IMR-90 (cell line): ENCODE data around the gene IQSEC3. TPM values are rescaled to one million over a fixed set of nuclear protein-coding genes. Genes with fewer than 3 reads are reported as not detected.

ENCODE experiments used
- ATAC-seq: fragments of 200-7000 bp; cut with Tn5 transposase; 2 replicates; pipeline ENCODE4 v1.9.1; 2020; ENCODE audit warnings: low read depth, mild to moderate bottlenecking, moderate library complexity
- BruUV-seq: library from RNA; stranded (reverse); fragments of 400-500 nt; replicated peaks from 2 replicates; lab custom pipeline; 2021; lab: Mats Ljungman, UMichigan
- CTCF ChIA-PET: fragments of 300-600 bp; formaldehyde crosslinking; extraction: SDS; loops from one replicate; lab custom pipeline; 2021; ENCODE audit warnings: antibody characterized with exemption; lab: Yijun Ruan, JAX
- POLR2A ChIA-PET: fragments of 300-600 bp; sonication (Branson Sonifier 250); formaldehyde crosslinking; loops from one replicate; lab custom pipeline; 2022; ENCODE audit warnings: antibody characterized with exemption; ENCODE audit not compliant: unreplicated experiment; lab: Charles Lee
- DNase-seq: peaks from one replicate; pipeline ENCODE4 v3.0.0; 2013
- H2AFZ ChIP-seq: replicated peaks from 2 replicates; pipeline ENCODE3; 2013; ENCODE audit warnings: low read length, mild to moderate bottlenecking; ENCODE audit not compliant: poor library complexity
- H2AK5ac ChIP-seq: 2 replicates; pipeline ENCODE4 v1.6.1; 2013; ENCODE audit warnings: low read depth, low read length, inconsistent platforms
- H2AK9ac ChIP-seq: replicated peaks from 2 replicates; pipeline ENCODE3; 2013; ENCODE audit warnings: mild to moderate bottlenecking, low read depth, low read length, moderate library complexity; ENCODE audit not compliant: poor library complexity
- H2BK120ac ChIP-seq: 2 replicates; pipeline ENCODE4 v1.6.1; 2013; ENCODE audit warnings: low read depth, low read length, inconsistent platforms
- H2BK15ac ChIP-seq: 3 replicates; pipeline ENCODE4 v1.6.1; 2013; ENCODE audit warnings: low read depth, low read length, inconsistent platforms
- H2BK20ac ChIP-seq: 2 replicates; pipeline ENCODE4 v1.6.1; 2013; ENCODE audit warnings: low read depth, mild to moderate bottlenecking, inconsistent platforms, low read length, moderate library complexity
- H2BK5ac ChIP-seq: 2 replicates; pipeline ENCODE4 v1.6.1; 2013; ENCODE audit warnings: mild to moderate bottlenecking, low read depth, low read length, inconsistent platforms; ENCODE audit not compliant: poor library complexity, severe bottlenecking
- H3K14ac ChIP-seq: replicated peaks from 2 replicates; pipeline ENCODE4 v1.6.1; 2013; ENCODE audit warnings: low read depth, low read length, inconsistent platforms
- H3K18ac ChIP-seq: 2 replicates; pipeline ENCODE4 v1.6.1; 2013; ENCODE audit warnings: low read depth, low read length, control low read depth
- H3K23ac ChIP-seq: 2 replicates; pipeline ENCODE4 v1.6.1; 2013; ENCODE audit warnings: low read depth, low read length, inconsistent platforms
- H3K27ac ChIP-seq: 2 replicates; pipeline ENCODE4 v1.5.1; 2013; ENCODE audit warnings: mild to moderate bottlenecking, control low read depth, low read length; ENCODE audit not compliant: insufficient read depth
- H3K27me3 ChIP-seq: 2 replicates; pipeline ENCODE4 v1.6.1; 2013; ENCODE audit warnings: low read length; ENCODE audit not compliant: control insufficient read depth, insufficient read depth
- H3K36me3 ChIP-seq: 2 replicates; pipeline ENCODE4 v1.6.1; 2013; ENCODE audit warnings: low read length, mixed read lengths; ENCODE audit not compliant: control insufficient read depth, insufficient read depth
- H3K4ac ChIP-seq: 2 replicates; pipeline ENCODE4 v1.6.1; 2013; ENCODE audit warnings: low read depth, low read length, inconsistent platforms
- H3K4me1 ChIP-seq: 2 replicates; pipeline ENCODE4 v1.6.1; 2013; ENCODE audit warnings: low read length, mixed read lengths; ENCODE audit not compliant: control insufficient read depth, insufficient read depth
- H3K4me2 ChIP-seq: 2 replicates; pipeline ENCODE4 v1.6.1; 2013; ENCODE audit warnings: low read depth, mild to moderate bottlenecking, control low read depth, low read length, moderate library complexity
- H3K4me3 ChIP-seq: 2 replicates; pipeline ENCODE4 v1.5.1; 2013; ENCODE audit warnings: low read depth, mild to moderate bottlenecking, control low read depth, low read length, moderate library complexity; ENCODE audit not compliant: insufficient read depth
- H3K56ac ChIP-seq: 2 replicates; pipeline ENCODE4 v1.6.1; 2013; ENCODE audit warnings: low read length, inconsistent platforms; ENCODE audit not compliant: insufficient read depth; ENCODE audit errors: extremely low read depth
- H3K79me1 ChIP-seq, 2 experiments: 2 replicates each; pipeline ENCODE4 v1.6.1; 2013; ENCODE audit warnings: low read length in 2 of 2, inconsistent platforms in 1 of 2, low read depth in 1 of 2
- H3K9ac ChIP-seq: 2 replicates; pipeline ENCODE4 v1.6.1; 2013; ENCODE audit warnings: low read depth, low read length, control low read depth
- H3K9me1 ChIP-seq: 2 replicates; pipeline ENCODE4 v1.6.1; 2013; ENCODE audit warnings: low read length, inconsistent platforms; ENCODE audit not compliant: insufficient read depth
- H3K9me3 ChIP-seq: 2 replicates; pipeline ENCODE4 v1.6.1; 2013; ENCODE audit warnings: low read length; ENCODE audit not compliant: control insufficient read depth, insufficient read depth
- H4K20me1 ChIP-seq: 2 replicates; pipeline ENCODE4 v1.6.1; 2013; ENCODE audit warnings: low read length, inconsistent platforms; ENCODE audit not compliant: insufficient read depth
- H4K5ac ChIP-seq: 2 replicates; pipeline ENCODE4 v1.6.1; 2013; ENCODE audit warnings: mild to moderate bottlenecking, low read depth, low read length, control low read depth
- H4K8ac ChIP-seq, 2 experiments: 2 replicates each; pipeline ENCODE4 v1.6.1; 2013; ENCODE audit warnings: low read depth in 2 of 2, low read length in 2 of 2, control low read depth in 1 of 2, inconsistent platforms in 1 of 2
- H4K91ac ChIP-seq: 2 replicates; pipeline ENCODE4 v1.6.1; 2013; ENCODE audit warnings: low read depth, low read length, inconsistent platforms; ENCODE audit not compliant: insufficient read depth
- CEBPB ChIP-seq: IDR thresholded peaks from 2 replicates; pipeline ENCODE4 v1.6.1; 2012; ENCODE audit warnings: low read depth, low read length, improper control_type of control experiment
- CHD1 ChIP-seq: IDR thresholded peaks from 2 replicates; pipeline ENCODE4 v1.6.1; 2012; ENCODE audit warnings: low read depth, low read length, improper control_type of control experiment
- MAFK ChIP-seq: IDR thresholded peaks from 2 replicates; pipeline ENCODE4 v1.6.1; 2012; ENCODE audit warnings: low read depth, low read length, improper control_type of control experiment
- MAZ ChIP-seq: IDR thresholded peaks from 2 replicates; pipeline ENCODE4 v1.6.1; 2012; ENCODE audit warnings: low read depth, mild to moderate bottlenecking, low read length, improper control_type of control experiment, moderate library complexity, borderline replicate concordance
- MXI1 ChIP-seq: IDR thresholded peaks from 2 replicates; pipeline ENCODE4 v1.6.1; 2012; ENCODE audit warnings: low read depth, mild to moderate bottlenecking, low read length, moderate library complexity, borderline replicate concordance
- NFE2L2 ChIP-seq: fragments of 150-350 bp; IDR thresholded peaks from 2 replicates; pipeline ENCODE4 v1.6.1; 2016; ENCODE audit warnings: low read depth, mild to moderate bottlenecking, low read length
- POLR2A ChIP-seq: IDR thresholded peaks from 2 replicates; pipeline ENCODE4 v1.6.1; 2012; ENCODE audit warnings: mild to moderate bottlenecking, low read depth, low read length
- RAD21 ChIP-seq: IDR thresholded peaks from 2 replicates; pipeline ENCODE4 v1.6.1; 2012; ENCODE audit warnings: low read length, improper control_type of control experiment
- RCOR1 ChIP-seq: IDR thresholded peaks from 2 replicates; pipeline ENCODE4 v1.6.1; 2012; ENCODE audit warnings: mild to moderate bottlenecking, low read length, improper control_type of control experiment; ENCODE audit not compliant: insufficient replicate concordance
- RFX5 ChIP-seq: IDR thresholded peaks from 2 replicates; pipeline ENCODE4 v1.8.0; 2012; ENCODE audit warnings: low read depth, mild to moderate bottlenecking, low read length, moderate library complexity
- SMC3 ChIP-seq: fragments of 150-350 bp; IDR thresholded peaks from 2 replicates; pipeline ENCODE4 v1.6.1; 2016; ENCODE audit warnings: low read depth, mild to moderate bottlenecking, antibody characterized with exemption, low read length, moderate library complexity
- WGBS, 2 experiments: methylation state at CpG; one replicate each; pipeline versions ENCODE4 v1.1.5 to v1.1.7; 2013; ENCODE audit warnings: missing lambda C conversion rate in 2 of 2; ENCODE audit not compliant: insufficient read length in 1 of 2; ENCODE audit errors: extremely low coverage in 2 of 2; 5-methylcytosine and 5-hydroxymethylcytosine counted together
- dilution Hi-C: fragments of 300-500 bp; cut with HindIII; formaldehyde crosslinking; loops from one replicate; pipeline ENCODE4 v1.14.3; 2018; ENCODE audit warnings: low sequenced_read_pairs; ENCODE audit not compliant: unreplicated experiment
- in situ Hi-C: fragments of 300-500 bp; cut with MboI; formaldehyde crosslinking; loops from 3 replicates; pipeline ENCODE4 v1.14.3; 2019; ENCODE audit warnings: low sequenced_read_pairs, inconsistent platforms, mixed read lengths
- intact Hi-C: fragments of 100-400 bp; cut with micrococcal nuclease; formaldehyde crosslinking; loops from 2 replicates; pipeline ENCODE4 v1.10.0; 2022
- polyA plus RNA-seq, 3 experiments: library from polyadenylated mRNA; depleted of rRNA; stranded (reverse); fragments of >200 nt; gene quantifications; 2 replicates each; pipeline ENCODE4 v1.2.3, GENCODE V29; 2012; ENCODE audit warnings: low replicate concordance in 1 of 3
- total RNA-seq: library from RNA; depleted of rRNA; stranded (reverse); fragments of >200 nt; gene quantifications from 2 replicates; pipeline ENCODE4 v1.2.3, GENCODE V29; 2012
- TF ChIP-seq, protein P1 (sequence below): fragments of 150-350 bp; IDR thresholded peaks from 2 replicates; pipeline ENCODE4 v1.6.1; 2016; ENCODE audit warnings: low read depth, mild to moderate bottlenecking, low read length, moderate library complexity, borderline replicate concordance
- TF ChIP-seq, protein P2 (sequence below): fragments of 150-350 bp; IDR thresholded peaks from 2 replicates; pipeline ENCODE4 v1.6.1; 2017; ENCODE audit warnings: mild to moderate bottlenecking, antibody characterized with exemption, low read length, low read depth
- TF ChIP-seq, protein P3 (sequence below): conservative IDR thresholded peaks from 2 replicates; pipeline ENCODE4 v1.5.1; 2012; ENCODE audit warnings: mild to moderate bottlenecking, low read depth, low read length, improper control_type of control experiment

IQSEC3 gene
- total and polyA plus RNA-seq, 2 of the 4 experiments (the other 2 are of a cell fraction) = 0.10 TPM; not detected in 1

DNA sequence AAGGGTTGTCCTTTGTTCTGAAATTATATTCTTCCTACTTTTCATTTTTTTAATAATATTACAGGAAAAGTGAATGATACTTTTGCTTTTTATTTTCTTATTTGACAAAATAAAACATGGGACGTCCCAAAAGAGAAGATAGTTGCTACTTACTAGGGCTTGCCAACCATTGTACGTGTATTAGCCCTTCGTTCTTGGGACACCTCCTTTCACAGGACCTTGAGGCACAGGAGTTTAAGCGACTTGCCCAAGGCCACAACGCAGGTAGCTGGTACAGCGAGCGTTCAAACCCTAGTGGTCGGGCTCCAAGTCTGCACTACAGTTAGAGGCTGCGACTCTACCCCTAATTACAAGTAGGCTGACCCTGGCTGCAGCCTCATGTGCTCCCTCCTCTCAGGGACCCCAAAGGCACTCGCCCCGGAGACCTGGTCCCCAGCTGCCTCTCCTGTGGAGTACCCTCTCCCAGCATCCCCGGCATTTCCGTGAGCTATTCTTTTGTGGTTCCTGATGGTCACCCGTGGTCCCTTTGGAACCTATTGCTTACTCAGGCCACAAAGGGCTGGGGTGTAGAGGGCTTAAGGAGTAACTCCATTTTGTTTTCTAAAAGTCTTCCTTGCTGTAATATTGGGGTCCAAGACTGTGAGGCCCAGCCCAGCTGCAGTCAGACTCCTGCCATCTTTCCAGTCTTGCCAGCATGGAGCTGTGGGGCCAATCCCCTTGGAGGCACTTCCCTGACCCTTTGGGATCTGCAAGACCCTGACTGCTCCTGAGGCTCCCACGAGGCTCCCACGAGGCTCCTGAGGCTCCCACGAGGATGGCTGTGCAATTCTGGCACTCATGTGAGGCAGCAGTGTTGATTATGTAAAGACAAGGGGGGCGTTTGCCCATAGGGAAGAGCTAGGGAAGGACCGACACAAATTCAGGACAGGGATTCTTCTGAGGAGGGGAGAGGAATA is 49.7 kb downstream of the IQSEC3 start:
- H2AK9ac ChIP-seq = no peak overlapping the region
- H2AFZ ChIP-seq = no peak overlapping the region
- no peak overlapping the region for H2AK5ac ChIP-seq
- no peak overlapping the region for H2BK15ac ChIP-seq
- ATAC-seq (no peak), DNase-seq (no peak)
- no peak overlapping the region for H2BK20ac ChIP-seq
- no peaks in the 10 kb centered on the region for H4K20me1 ChIP-seq
- CTCF ChIA-PET = interaction anchor here (0.6 kb wide), 1 partner anchor 22 kb away, joined by 3 read pairs; no protein-coding TSS in a partner anchor
- no peak overlapping the region for H2BK120ac ChIP-seq
- H3K79me1 ChIP-seq = no peaks in the 10 kb centered on the region
- no peak overlapping the region for H3K14ac ChIP-seq
- TF ChIP-seq RAD21 (no peak), CEBPB (no peak), NFE2L2 (no peak), SMC3 (no peak), CHD1 (no peak), RCOR1 (no peak), MXI1 (no peak), RFX5 (no peak), MAZ (no peak), MAFK (no peak), POLR2A (no peak)
- TF ChIP-seq, protein P1, sequence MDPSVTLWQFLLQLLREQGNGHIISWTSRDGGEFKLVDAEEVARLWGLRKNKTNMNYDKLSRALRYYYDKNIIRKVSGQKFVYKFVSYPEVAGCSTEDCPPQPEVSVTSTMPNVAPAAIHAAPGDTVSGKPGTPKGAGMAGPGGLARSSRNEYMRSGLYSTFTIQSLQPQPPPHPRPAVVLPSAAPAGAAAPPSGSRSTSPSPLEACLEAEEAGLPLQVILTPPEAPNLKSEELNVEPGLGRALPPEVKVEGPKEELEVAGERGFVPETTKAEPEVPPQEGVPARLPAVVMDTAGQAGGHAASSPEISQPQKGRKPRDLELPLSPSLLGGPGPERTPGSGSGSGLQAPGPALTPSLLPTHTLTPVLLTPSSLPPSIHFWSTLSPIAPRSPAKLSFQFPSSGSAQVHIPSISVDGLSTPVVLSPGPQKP = no peak
- TF ChIP-seq, protein P2, sequence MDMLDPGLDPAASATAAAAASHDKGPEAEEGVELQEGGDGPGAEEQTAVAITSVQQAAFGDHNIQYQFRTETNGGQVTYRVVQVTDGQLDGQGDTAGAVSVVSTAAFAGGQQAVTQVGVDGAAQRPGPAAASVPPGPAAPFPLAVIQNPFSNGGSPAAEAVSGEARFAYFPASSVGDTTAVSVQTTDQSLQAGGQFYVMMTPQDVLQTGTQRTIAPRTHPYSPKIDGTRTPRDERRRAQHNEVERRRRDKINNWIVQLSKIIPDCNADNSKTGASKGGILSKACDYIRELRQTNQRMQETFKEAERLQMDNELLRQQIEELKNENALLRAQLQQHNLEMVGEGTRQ = no peak
- TF ChIP-seq, protein P3, sequence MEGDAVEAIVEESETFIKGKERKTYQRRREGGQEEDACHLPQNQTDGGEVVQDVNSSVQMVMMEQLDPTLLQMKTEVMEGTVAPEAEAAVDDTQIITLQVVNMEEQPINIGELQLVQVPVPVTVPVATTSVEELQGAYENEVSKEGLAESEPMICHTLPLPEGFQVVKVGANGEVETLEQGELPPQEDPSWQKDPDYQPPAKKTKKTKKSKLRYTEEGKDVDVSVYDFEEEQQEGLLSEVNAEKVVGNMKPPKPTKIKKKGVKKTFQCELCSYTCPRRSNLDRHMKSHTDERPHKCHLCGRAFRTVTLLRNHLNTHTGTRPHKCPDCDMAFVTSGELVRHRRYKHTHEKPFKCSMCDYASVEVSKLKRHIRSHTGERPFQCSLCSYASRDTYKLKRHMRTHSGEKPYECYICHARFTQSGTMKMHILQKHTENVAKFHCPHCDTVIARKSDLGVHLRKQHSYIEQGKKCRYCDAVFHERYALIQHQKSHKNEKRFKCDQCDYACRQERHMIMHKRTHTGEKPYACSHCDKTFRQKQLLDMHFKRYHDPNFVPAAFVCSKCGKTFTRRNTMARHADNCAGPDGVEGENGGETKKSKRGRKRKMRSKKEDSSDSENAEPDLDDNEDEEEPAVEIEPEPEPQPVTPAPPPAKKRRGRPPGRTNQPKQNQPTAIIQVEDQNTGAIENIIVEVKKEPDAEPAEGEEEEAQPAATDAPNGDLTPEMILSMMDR = no peak
- H3K9ac ChIP-seq = no peak overlapping the region
- H3K9me3 ChIP-seq = no peaks in the 10 kb centered on the region
- H3K4me2 ChIP-seq = no peak overlapping the region
- H3K27me3 ChIP-seq = peaks cover 71% of the 10 kb centered on the region
- no TSS peak for BruUV-seq
- H3K23ac ChIP-seq = no peak overlapping the region
- no peak overlapping the region for H4K5ac ChIP-seq
- POLR2A ChIA-PET = no interaction called here
- dilution Hi-C loops = no loop called here
- intact Hi-C loops = no loop called here
- no peak overlapping the region for H4K8ac ChIP-seq
- H3K18ac ChIP-seq = no peak overlapping the region
- H3K56ac ChIP-seq = no peak overlapping the region
- no peaks in the 10 kb centered on the region for H3K36me3 ChIP-seq
- H3K27ac ChIP-seq = no peak overlapping the region
- in situ Hi-C loops = no loop called here
- WGBS, 2 experiments = 60% methylated on average over 1 of the region's 19 CpGs; no CpG with 5 or more reads in 1 of the 2 experiments
- H3K9me1 ChIP-seq = no peaks in the 10 kb centered on the region
- no peak overlapping the region for H3K4me3 ChIP-seq
- no peak overlapping the region for H2BK5ac ChIP-seq
- no peaks in the 10 kb centered on the region for H3K4me1 ChIP-seq
- no peak overlapping the region for H3K4ac ChIP-seq
- no peak overlapping the region for H4K91ac ChIP-seq
